ENCODE data around the gene BCL10.

DNA sequence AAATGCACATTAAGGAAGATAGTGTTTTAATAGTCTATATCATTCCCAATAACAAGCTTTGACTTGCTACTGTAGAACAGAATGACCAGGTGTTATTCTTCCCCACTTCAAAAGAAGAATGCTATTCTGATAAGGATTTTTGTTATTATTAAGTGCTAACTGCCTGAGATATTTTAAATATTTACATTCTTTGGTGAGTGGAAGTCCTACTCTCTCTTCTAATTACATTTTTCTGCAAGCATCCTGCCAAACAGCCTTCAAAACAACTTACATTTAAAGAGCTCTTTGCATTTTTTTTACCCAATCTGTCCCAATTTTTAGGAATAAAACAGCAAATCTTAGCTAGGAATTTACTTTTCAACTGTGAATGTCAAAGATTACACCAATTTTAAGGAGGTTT is 52.1 kb downstream of the BCL10 start:
- TF ChIP-seq, protein P1, sequence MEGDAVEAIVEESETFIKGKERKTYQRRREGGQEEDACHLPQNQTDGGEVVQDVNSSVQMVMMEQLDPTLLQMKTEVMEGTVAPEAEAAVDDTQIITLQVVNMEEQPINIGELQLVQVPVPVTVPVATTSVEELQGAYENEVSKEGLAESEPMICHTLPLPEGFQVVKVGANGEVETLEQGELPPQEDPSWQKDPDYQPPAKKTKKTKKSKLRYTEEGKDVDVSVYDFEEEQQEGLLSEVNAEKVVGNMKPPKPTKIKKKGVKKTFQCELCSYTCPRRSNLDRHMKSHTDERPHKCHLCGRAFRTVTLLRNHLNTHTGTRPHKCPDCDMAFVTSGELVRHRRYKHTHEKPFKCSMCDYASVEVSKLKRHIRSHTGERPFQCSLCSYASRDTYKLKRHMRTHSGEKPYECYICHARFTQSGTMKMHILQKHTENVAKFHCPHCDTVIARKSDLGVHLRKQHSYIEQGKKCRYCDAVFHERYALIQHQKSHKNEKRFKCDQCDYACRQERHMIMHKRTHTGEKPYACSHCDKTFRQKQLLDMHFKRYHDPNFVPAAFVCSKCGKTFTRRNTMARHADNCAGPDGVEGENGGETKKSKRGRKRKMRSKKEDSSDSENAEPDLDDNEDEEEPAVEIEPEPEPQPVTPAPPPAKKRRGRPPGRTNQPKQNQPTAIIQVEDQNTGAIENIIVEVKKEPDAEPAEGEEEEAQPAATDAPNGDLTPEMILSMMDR (optimal IDR thresholded peaks at IDR 0.05 in 1 of 3, IDR thresholded peaks at IDR 0.05 in 1 of 3, conservative IDR thresholded peaks at IDR 0.05 in 1 of 3; ENCODE audit: extremely low read depth in 1 of 3, insufficient read depth in 2 of 3, low read length in 3 of 3): no peak
- TF ChIP-seq EZH2 (IDR thresholded peaks at IDR 0.05; ENCODE audit: low read length): no peak

Measured in keratinocyte (primary cell).